ENCODE results near the gene MPZL2. TPM values are rescaled to one million over a fixed set of nuclear protein-coding genes. Genes with fewer than 3 reads are reported as not detected.

MPZL2 gene
- polyA plus RNA-seq, 3 donors = 19.0 to 21.1 (median 20.7) TPM

DNA sequence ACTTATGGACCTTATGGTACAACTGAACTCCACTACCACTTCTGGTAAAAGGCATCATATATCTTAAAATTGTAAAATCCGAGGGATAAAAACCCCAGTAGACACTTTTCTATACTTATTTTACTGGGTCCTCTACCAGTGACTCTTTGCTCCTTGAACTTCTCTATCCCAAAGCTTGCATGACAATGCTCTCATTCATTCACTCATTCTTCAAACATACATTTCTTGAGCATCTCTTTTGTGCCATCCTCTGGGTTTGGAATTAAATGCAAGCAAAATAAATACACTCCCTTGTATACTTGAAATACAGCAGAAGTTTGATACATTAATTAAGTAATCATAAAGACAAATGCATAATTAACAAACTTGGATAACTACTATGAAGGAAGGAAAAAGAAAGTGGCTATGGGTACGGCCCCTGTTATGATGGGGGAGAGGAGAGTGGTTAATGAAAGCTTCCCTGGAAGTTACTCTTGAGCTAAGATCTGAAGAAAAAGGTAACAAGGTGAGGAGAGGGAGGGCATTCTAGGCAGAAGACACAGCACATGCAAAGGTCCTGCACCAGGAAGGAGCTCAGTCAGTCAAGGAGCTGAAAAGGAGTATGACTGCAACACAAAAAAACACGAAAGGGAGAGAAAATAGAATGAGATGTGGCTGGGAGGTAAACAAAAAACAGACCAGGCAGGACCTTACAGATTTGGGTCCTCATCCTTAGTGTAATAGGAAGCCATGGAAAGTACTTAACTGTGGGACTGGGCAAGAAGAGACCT, 19.9 kb downstream of the MPZL2 start:
- no peak for DNase-seq (ENCODE audit: low read depth in 3 of 3, low spot score in 2 of 3)

DNA sequence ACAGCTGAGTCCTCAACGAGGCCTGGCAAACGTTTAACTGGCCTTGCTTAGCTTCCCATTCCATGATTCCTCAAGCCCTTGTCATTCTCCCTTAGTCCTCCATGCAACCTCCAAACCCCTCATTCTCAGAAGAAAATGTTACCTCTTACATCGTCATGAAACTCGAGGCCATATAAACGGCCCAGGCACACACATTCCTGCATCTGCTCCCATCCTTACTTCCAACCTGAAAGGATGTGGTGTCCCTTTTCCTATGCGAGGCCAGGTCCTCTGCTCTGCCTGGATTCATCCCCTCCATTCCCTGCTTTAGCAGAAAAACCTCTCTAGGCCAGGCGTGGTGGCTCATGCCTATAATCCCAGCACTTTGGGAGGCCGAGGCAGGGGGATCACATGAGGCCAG, 20.9 kb downstream of the MPZL2 start:
- no peak for DNase-seq (ENCODE audit: low read depth in 3 of 3, low spot score in 2 of 3)

DNA sequence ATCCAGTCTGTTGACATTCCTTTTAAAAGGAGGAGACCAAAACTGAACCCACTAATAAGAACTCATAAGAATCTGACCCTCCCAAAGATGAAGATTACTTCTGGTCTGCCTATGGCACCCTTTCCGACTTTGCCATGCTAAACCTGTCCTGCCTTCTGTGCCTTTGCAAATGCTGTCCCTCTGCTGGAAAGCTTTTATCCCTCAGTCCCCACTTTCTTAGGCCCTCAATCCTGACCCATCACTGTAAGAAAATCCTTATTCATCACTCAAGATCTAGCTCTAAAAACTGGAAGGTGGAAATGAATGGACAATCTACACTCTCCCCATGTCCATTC, 22.4 kb downstream of the MPZL2 start:
- no peak for DNase-seq (ENCODE audit: low read depth in 3 of 3, low spot score in 2 of 3)

DNA sequence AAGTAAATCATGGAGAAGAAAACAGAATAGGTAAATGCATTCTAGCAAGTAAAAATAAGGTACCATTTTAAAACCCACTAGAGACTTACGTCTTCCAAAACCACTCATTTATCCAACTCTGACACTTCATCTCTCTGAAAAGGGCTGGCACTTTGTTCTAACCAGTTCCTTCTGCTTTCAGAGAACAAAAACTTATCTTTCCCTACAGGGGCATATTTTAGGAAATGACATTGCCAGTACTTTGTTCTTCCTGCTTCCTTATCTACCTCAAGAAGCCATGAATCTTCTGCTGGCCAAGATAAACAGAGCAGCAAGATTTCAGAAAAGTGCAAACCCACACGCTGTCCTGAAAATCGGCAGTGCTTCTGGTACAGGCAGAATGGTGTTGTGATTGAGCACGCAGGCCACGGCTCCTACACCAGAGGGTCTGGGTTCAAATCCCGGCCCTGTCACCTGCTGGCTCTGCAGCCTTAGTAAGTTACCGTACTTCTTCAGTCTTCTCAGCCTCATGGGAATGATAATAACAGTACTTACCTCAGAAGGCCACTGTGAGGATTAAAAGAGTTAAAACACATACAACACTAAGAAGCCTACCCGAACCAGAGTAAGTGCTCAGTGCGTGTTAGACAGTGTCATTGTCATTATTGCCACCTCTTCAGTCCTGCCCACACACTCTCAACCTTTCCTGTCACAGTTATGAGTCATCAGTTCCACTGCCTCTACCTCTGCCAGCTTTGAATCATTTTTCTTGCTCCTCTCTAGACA, 22.9 kb downstream of the MPZL2 start:
- no peak for DNase-seq (ENCODE audit: low read depth in 3 of 3, low spot score in 2 of 3)

DNA sequence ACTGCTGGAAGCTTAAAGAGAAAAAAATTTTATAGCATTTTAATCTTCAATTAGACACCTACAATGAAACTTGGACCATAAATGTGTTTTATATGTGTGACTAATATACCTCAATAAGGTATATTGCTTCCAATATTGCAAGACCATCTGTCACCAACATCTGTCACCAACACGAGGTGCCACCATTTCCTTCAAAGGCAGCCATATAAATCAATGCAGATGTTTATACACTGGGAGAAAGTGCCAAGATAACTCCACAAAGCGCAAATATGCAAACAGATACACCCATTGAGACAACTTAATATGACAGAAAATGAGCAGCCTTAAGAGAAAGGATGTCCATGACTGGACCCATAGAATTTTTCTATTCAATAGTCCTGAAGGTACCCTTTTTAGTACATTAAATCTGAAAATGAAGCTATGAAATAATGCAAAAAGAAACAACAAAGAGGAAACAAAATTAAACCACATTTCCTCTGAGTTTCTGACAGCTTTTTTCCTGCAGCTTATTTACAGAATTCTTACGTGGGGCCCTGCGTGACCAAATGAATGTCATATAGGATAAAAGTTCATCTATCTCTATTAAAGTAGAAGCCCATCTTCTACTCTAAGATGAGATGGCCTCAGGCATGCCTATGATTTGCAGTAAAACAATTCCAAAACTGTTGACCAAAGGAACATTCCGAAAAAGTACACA, 24.4 kb downstream of the MPZL2 start:
- DNase-seq (ENCODE audit: low read depth in 3 of 3, low spot score in 2 of 3) = no peak

DNA sequence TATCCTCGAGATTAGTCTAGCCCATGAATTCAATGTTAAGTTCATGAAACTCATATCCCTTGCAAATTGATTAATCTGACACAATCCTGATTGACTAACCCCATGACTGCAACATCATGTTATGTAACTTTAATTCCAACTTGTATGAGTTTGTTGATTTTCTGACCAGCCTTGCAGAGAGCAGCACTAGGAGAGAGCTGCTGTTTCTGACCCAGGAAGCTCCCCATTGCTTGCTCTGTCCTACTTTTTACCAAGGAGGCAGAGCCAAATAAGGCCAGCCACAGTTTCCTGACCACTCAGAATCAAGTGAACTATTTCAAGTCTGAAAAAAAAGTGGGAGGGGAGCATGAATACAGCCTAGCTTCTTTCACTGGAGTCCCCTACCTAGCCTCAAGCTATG, 25.2 kb downstream of the MPZL2 start:
- no peak for DNase-seq (ENCODE audit: low read depth in 3 of 3, low spot score in 2 of 3)

DNA sequence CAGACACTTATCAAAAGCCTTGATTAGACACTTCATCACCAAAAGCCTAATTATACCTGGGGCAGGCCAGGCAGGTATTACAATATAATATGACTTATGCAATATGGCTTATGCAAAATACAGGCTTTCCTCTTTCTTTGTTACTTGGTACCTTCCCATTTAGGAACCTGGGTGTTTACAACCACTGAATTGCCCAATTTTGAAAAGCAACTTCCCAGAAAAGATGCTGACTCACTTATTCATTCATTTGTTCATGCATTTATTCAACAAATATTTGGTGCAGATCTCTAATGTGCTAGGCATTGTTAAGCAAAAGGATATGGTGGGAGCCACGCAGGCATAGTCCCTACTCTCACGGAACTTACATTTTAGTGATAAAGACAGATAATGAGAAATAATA, 25.7 kb downstream of the MPZL2 start:
- no peak for DNase-seq (ENCODE audit: low read depth in 3 of 3, low spot score in 2 of 3)

DNA sequence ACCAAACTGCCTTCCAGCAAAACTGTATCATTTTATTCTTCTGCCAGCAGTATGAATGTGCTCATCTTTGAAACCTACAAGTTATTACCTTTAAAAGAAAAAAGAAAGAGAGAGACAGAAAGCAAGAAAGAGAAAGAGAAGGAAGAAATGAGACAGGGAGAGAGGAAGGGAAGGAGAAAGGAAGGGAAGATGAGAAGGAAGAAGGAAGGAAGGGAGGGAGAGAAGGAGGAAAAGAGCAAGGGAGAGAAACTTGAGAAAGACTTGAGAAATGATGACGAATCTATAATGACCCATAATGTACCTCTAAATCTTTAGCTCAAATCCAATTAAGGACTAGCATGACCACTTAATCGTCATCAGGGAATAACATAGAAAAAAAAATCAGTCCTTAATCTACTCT, 27.9 kb downstream of the MPZL2 start:
- no peak for DNase-seq (ENCODE audit: low read depth in 3 of 3, low spot score in 2 of 3)

DNA sequence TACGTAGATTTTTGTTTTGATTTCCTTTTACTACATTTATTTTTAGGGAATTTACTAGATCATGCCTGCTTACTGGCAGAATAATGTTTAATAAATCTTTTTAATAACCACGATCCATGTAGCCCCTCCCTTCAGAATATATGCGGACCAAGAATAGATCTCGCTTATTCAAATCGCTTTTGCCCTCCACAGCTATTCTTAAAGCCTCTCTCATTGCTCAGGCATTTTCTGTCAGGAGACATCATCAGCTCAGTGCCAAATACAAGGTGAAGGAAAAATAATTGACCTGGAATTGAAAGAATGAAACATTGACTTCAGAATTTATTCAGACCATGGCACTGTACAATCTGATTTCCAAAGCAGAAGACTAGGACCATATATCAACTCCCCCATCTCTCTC, 29.3 kb downstream of the MPZL2 start:
- no peak for DNase-seq (ENCODE audit: low read depth in 3 of 3, low spot score in 2 of 3)

DNA sequence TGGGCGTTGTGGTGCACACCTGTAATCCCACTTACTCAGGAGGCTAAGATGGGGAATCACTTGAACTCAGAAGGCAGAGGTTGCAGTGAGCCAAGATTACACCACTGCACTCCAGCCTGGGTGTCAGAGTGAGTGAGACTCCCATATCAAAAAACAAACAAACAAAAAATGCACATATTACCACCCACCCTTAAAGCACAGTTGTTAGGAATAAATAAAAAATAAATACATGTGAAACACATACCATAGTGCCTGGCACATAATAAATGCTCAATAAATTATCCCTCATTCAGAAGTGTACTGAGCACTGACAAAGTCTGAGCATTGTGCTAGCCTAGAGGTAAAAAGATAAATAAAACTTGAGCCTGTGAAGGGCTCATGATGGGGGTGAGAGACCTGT, 30.2 kb downstream of the MPZL2 start:
- no peak for DNase-seq (ENCODE audit: low read depth in 3 of 3, low spot score in 2 of 3)

DNA sequence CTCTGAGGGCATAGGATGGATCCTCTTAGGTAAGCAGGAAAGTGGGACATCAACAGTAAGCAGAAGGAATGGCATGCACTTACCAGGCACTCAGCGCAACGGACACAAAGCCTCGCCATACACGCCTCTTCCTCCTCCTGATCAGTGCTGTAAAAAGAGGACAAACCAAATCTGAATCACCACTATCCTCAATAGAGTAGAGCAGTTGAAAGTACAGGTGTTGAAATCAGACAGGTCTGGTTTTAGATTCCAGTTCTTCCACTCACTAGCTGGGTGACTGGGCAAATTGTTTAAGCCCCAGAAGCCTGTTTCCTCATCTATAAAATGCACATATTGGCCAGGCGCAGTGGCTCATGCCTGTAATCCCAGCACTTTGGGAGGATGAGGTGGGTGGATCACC, 30.7 kb downstream of the MPZL2 start:
- DNase-seq (ENCODE audit: low read depth in 3 of 3, low spot score in 2 of 3) = no peak

DNA sequence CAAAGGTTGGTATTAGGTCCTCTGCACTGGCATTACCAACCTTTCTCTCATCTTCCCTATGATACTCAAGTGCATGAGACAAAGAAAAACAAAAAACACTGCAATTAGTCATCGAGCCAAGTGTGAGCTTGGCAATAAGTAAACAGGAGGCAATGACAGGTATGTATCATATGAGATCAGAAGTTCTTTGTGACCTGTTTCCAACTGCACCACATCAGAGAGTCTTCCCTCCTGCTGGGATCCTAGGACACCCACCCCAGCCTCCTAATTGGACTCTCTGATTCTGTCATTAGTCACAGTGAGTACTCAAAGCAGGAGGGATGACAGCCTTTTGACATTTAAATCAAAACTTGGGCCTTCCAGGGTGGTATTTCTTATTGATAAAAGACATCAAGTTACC, 31.4 kb downstream of the MPZL2 start:
- DNase-seq (ENCODE audit: low read depth in 3 of 3, low spot score in 2 of 3) = no peak

DNA sequence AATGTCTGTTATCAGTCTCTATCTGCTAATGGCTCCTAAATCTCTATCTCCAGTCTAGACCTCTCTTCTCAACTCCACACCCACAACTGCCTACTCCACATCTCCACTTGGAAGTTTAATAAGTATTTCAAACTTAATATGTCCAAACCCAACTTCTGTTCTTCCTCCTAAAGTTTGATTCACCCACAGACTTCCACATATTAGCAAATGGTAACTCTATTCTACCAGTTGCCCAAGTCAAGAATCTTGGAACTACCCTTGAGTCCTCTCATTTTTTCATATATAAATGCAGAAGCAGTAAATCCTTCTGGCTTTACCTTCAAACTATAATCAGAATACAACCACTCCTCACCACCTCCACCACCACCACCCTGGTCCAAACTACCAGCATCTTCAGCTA, 32.6 kb downstream of the MPZL2 start:
- DNase-seq (ENCODE audit: low read depth in 3 of 3, low spot score in 2 of 3) = no peak

DNA sequence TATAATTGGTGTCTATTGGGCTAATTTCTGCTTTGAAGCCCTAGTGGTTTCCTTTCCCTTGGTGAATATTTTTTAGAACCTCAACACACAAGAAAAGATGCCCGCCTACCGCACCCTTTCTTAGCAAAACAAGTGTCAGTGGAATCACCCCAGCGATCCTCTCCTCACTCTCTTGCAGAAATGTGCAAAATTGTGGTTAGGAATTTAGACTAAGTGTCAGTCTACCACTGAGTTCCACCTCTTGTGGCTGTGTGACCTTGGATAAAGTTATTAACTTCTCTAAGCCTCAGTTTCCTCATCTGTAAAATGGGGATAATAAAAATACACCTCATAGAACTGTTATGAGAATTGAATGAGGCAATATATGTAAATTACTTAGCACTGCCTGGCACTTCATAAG, 34.0 kb downstream of the MPZL2 start:
- no peak for DNase-seq (ENCODE audit: low read depth in 3 of 3, low spot score in 2 of 3)

DNA sequence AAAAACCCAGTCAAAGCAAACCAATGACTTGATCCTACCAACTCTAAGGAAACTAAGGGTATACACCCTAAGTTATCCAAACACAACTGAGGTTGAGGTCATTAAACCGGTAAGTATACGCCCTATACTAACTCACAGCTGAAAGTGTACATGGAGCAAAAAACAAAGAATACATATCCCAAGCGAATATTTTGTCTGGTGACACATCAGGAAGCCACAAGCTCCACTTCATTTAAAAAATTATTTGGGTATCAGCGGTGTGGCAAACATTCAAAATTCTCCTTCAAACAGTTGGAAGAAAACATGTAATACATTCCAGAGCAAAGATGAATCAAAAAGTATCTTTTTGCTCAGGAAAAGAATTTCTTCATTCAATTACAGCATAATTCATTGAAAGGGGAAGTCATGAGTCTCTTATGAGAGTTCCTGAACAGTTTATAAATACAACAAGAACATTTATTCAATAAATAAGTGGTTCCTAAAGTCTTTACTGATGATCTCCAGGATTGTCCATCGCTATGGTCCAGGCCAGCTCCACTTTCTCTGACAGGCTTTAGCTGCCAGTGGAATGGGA, 34.7 kb downstream of the MPZL2 start:
- DNase-seq (ENCODE audit: low read depth in 3 of 3, low spot score in 2 of 3) = no peak

DNA sequence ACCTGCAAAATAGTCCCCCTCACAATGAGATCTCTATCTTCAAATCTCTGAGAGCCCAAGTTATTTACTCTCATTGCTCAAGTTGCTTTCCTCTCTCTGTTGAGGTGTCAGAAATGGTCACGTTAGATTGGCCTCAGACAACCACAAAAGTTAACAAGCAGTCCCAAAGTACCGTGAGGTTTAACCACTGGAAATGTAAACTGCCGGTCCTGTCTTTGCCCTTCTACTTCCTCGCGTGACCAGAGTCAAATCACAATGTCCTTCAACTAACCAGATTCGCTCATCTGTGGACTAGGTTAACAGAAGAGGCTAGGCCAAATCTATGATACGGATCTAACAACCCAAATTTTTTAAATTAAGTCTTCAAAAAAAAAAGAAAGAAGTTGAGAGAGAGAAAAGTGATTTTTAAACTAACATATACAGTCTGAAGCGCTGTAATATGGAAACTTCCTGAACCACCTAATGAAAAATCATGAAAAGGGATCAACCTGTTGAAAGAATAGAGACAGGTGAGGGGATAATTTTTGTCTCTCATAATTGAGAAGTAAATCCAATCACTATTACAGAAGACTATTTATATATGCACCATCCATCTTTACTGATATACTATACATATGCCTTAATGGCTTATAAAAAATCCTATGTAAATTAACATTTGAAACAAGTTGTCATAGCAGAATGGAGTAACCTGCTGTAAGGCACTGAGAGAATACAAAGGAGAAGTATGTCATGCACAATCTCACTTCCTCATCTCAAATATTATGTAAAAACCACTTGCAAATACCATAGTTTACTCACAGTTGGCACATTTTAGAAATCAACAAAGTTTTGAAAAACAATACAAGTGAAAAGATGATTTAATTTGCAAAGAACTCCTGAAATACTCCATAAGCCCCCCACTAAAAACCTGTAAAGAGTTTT, 36.0 kb downstream of the MPZL2 start:
- no peak for DNase-seq (ENCODE audit: low read depth in 3 of 3, low spot score in 2 of 3)

DNA sequence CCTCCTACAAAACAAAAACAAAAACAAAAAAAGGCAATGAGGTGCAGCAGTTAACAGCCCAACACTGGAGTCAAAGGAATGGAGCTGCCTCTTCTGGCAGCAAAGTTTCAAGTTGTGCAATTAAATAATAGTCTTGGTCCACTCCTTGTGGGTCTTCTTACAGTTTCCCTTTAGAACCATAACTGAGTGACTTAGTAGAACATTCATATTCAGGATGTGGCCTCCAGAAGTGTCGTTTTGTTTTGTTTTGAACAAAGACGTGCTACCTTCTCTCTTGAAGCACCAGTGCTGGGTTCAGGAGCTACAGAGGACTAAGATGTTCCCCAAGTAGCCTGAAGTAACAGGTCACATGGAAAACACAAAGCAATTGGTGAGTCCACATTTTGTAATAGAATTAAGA, 37.3 kb downstream of the MPZL2 start:
- no peak for DNase-seq (ENCODE audit: low read depth in 3 of 3, low spot score in 2 of 3)

DNA sequence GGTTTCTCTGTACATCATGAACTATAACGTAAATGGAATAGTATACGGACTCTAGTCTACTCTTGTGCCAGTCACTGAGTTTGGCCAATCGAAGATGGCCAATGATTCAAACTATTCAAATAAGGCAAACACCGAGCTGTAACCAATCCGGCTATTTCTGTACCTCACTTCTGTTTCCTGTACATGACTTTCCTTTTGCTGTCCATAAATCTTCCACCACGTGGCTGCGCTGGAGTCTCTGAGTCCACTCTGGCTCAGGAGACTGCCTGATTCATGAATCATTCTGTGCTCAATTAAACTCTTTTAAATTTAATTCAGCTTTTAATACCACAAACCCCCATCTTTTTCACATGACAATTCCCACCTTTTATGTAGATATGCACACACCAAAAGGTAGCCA, 37.8 kb downstream of the MPZL2 start:
- DNase-seq (ENCODE audit: low read depth in 3 of 3, low spot score in 2 of 3) = no peak

DNA sequence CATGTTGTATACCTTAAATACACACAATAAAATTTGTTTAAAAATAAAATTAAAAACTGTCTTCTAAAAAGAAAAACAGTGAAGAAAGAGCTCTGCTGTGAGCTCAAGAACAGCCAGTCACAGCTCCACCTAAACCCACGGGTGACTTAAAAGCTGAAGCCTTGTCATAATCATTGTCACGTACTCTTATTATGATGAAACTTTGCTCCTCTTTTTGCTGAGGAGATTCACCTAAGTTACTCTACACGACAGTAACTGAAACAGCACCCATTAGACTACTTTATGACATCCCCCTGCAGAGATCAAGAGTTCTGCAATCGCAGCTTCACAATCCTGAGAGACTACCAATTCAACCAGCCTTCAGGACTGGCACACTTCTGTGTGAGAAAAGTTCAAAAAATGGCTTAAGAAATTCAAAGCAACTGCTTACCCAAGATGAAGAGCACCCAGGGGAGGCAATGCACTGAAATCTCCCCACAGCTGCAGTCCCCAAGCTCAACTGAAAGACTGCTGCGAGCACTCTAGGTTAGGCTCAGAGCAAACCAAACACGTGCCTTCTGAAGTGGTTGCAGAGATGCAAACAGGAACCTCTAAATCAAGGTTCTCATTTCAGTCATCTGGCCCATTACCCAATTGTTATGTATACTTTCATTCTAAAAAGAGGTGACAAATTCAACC, 39.4 kb downstream of the MPZL2 start, which contains the start of gene JAML:
JAML (minus strand) TSS at position 501 of the 678 bp plus-strand sequence. CDS start 10,145 bp downstream, outside the sequence.
- DNase-seq (ENCODE audit: low read depth in 3 of 3, low spot score in 2 of 3) = no peak

DNA sequence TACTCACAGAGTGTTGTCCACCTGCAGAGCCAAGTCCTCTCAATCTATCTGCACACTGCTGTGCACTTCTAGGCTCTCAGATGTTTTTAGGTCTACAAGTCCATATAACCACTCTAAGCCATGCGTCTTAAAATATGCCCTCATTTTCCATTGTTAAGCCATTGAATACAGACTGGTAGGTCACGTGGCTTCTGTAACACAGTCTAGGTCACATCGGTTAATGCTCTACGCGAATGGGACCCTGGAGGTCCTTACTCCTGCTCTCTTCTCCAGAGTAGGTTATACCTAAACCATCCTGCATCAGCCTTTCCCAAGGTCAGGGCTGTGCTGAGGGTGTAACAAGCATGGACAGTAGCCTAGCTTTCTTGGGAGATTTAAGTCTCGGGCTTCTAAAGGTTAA, 40.1 kb downstream of the MPZL2 start:
- DNase-seq (ENCODE audit: low read depth in 3 of 3, low spot score in 2 of 3) = no peak
